Stimulated activated CD4-positive, alpha-beta T cell treated with anti-CD3 and anti-CD28 coated beads, Interleukin-15, amount 100 ng/mL, for 48 hours (primary cell): Measurements from ENCODE around the gene KIF12.
"Not testable (repeated sequence)": the region's sequence is repeated elsewhere in the genome, so short reads cannot be mapped to it uniquely, and the experiment has no call there.

Source experiments
- DNase-seq, 2 donors: peaks; one replicate each; pipeline ENCODE4 v3.0.0-alpha.2; 2020; ENCODE audit warnings: low read depth in 2 of 2

Gene KIF12

GRCh38 chr9:114046875-114047274 lies 52.2 kb downstream of the KIF12 start:
- no peak for DNase-seq

- no peak for DNase-seq
These were observed 52.8 kb downstream of the KIF12 start for GRCh38 chr9:114046237-114046755.

GRCh38 chr9:114043660-114044059 lies 55.4 kb downstream of the KIF12 start:
- DNase-seq, result not testable (repeated sequence)
